HUDEP-2 (cell line): ENCODE measurements around the gene AP4S1.
"Not testable (repeated sequence)": the region's sequence is repeated elsewhere in the genome, so short reads cannot be mapped to it uniquely, and the experiment has no call there.

Experiments
- DNase-seq, 76 experiments: peaks; one replicate each; lab custom pipeline; 2025; ENCODE audit not compliant: unreplicated experiment in 76 of 76; lab: John Stamatoyannopoulos, UW

The AP4S1 gene

GRCh38 chr14:31004007-31004406 lies 21.4 kb upstream of the AP4S1 start:
- not testable (repeated sequence) for DNase-seq

- DNase-seq = no peak
Observed at GRCh38 chr14:31006703-31007102, 18.7 kb upstream of the AP4S1 start.

GRCh38 chr14:31009836-31010574 lies 15.4 kb upstream of the AP4S1 start:
- DNase-seq = no peak

- DNase-seq = no peak
Observed at GRCh38 chr14:31010935-31011334, 14.5 kb upstream of the AP4S1 start.

- no peak for DNase-seq
Observed at GRCh38 chr14:31013841-31014240, 11.6 kb upstream of the AP4S1 start.

- no peak for DNase-seq
Observed at GRCh38 chr14:31018057-31018645, 7.3 kb upstream of the AP4S1 start.

GRCh38 chr14:31020834-31021575 lies 4.4 kb upstream of the AP4S1 start:
- DNase-seq = no peak

GRCh38 chr14:31021576-31021949 lies 3.9 kb upstream of the AP4S1 start:
- no peak for DNase-seq

- DNase-seq = no peak
Observed at GRCh38 chr14:31022386-31022785, 3.1 kb upstream of the AP4S1 start.

- no peak for DNase-seq
Observed at GRCh38 chr14:31024010-31024480, 1.4 kb upstream of the AP4S1 start.

- peak in 1 of 76 experiments; percentile 7 for DNase-seq
Observed at GRCh38 chr14:31024577-31025366, 677 bp upstream of the AP4S1 start.

GRCh38 chr14:31026077-31026449 lies 614 bp downstream of the AP4S1 start, which contains the start of gene STRN3:
TSS of gene STRN3 (minus strand) at chr14:31026379. CDS start at chr14:31026185, 194 bp downstream.
- DNase-seq = peak in 2 of 76 experiments; percentile 56 to 59

GRCh38 chr14:31026450-31027235 lies 1.2 kb downstream of the AP4S1 start:
- DNase-seq = peak; percentile 63 to 98 (median 91)

GRCh38 chr14:31027847-31028246 lies 2.4 kb downstream of the AP4S1 start:
- no peak for DNase-seq

- no peak for DNase-seq
Observed at GRCh38 chr14:31029016-31029970, 3.8 kb downstream of the AP4S1 start.

GRCh38 chr14:31030469-31030868 lies 5.0 kb downstream of the AP4S1 start:
- no peak for DNase-seq

- DNase-seq = no peak
Observed at GRCh38 chr14:31036552-31036951, 11.1 kb downstream of the AP4S1 start.

- peak in 1 of 76 experiments; percentile 12 for DNase-seq
Observed at GRCh38 chr14:31037709-31038221, 12.3 kb downstream of the AP4S1 start.
